ENCODE measurements around the gene LOXL3.

Gene LOXL3

DNA sequence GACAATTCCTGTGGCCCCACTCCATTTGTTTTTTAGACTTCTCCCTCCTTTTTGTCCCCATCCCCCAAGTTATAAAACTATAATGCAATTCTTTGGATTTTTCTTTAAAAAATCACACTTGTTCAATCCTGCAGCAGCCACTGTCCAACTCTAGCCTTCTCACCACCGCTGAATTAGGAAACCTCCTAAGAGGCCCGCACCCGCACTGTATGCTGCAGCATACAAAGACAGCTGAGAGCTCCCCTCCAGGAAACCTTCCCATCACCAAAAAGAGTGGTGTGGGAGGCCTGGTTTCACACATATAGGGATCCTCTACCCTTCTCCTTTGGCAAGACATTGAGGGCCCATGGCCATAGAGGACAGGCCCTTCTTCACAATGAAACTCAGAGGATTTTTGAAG lies 49.2 kb downstream of the LOXL3 start:
- DNase-seq: no peak

DNA sequence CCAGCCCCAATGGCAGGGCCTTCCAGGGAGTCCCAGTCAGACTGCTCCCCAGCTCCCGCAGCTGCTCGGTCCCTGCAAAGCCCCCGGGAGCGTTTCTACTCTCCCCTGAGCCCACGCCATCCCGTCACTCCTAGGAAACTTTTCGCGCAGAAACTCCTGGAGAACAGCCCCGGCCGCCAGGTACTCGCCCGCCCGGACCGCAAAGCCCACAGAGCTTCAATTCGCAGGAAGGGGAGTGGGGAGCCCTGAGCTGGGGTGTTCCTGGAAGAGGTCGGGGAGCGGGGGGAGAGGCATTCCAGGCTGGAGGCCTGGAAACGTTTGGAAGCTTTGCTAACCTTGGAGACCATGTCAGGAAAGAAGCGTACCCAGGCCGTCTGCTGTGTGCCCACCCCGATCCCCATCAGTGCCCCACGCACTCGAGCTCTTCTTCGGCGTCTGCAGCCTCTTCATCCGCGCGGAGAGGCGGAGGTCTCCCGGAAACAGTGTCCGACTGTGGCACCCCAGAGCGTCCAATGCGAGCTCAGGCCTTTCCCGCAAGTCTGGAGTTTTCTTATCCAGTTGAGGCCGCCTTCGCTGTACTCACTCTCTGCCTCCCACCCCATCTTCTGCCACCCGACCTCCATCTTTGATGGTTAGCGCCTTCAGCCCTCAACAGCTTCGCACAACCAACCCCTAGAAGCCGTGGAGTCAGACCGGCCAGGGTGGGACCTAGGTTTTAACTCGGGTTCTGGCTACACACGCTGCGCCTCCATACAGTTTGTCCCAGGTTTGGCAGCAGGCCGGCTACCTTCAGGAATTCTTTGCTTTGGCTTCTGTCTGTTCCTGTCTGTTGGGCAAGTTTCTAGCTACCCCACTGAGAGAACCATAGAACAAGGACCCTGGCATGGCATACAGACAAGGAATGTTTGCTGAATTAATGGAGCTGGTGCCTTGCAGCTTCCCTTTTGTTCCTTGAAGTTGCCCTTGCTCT lies 50.0 kb downstream of the LOXL3 start:
- DNase-seq: no peak

DNA sequence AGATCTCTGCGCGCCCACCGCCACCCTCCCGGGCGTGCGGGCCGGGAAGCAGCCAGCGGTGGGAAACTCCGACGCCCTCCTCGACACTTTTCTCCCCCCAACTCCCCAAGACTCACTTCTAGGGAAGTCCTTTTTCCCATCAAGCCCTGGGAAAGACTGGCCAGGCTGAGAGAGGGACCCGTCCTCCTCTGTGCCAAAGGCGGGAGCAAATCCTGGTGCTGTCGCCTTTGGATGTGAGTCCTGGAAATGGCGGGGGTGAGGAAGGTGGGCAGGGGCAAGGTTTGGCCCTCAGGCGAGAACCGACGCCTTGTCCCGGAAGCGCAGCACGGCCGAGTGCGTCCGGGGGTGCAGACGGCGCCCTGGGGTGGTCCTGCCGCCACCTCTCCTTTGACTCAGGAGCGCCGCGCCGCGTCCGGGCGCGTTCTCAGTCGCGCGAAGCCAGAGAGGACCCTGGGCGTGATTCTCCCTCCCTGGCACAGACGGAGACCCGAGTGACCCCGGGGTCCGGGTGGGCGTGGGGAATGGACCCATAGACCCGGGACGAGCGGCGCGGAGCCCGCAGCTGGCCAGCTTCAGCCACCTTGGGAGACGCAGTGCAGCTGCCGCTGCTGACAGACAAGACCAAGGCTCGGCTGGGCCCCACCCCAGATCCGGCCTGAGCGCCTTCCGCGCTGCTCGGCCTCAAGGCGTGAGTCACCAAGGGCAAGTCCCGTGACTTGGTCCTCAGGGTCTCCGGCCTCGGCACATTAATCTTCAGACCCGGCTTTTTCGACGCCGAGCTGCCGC lies 50.8 kb downstream of the LOXL3 start:
- peak; percentile 46 for DNase-seq

DNA sequence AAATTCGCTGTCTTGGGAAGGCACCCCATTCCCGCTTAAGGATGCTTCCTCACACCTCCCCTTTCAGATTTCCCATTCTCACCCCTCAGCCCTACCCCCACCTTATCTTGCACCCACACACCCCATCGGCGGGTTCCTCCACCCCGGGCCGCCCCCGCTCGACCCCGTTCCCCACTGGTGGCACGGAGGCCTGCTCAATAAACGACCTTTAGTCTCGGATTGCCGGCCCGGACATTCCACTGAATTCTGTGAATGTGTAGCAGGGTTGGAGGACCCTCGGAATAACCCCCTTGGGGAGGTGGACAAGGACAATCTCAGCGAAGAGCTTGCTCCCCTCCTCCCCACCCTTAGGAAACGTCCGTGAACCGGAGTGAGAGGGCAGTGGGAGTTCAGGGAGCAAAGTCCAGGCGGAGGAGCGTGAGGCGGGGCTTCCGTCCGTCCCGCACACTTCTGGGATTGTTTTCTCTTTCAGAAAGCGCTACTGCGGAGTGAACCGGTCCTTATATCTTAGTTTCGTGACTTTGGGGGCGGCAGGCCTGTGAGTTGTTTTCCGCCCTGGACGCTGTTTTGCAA lies 51.5 kb downstream of the LOXL3 start:
- DNase-seq: no peak

DNA sequence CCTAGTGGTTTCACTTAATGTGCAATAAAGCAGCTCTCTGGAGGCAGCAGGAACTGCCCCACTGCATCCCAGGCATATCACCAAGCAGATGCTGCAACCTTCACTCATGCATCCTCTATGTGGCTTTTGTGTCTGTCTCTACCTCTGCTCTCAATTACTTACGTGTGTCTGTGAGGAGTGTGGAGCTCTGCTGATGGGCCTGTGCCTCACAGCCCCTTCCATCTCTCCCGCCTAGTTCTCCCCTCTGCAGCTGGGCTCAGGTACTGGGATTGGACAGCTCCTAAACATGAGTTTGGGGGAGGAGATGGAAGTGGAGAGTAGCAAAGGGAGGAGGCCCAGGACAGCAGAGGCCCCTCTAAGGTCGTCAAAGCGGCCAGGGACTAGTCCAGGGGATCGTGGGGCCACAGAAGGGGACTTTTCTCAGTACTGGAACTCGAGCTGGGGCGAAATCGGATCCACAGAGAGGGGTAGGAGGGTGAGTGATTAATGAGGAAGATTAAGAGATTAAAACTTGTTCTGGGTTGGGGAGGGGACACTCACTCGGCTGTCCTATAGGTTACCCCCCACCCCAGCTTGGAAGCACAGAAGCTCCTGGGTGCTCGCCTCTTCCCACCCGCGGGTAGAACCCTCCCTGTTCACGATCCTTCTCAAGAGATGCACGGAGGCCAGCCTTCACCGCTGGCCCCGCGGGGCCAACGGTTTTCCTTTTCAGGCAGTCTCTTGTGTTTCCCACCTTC lies 52.2 kb downstream of the LOXL3 start:
- DNase-seq: no peak

DNA sequence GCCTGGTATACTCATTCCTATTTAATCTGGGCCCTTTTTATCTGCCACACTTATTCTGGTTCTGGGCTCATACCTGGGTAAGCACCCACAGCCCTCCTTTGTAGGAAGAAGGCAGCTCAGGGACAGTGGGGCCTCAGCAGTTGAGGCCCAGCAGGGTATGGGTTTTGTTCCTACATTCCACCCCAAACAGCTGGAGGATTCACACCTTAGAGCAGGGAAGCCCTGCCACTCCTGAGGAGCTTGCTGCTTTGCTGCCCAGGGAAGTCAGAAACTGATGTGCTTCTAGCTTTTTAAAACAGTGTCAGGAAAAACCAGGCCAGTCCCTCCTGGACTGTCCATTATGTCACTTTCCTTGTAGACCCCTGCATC lies 53.2 kb downstream of the LOXL3 start:
- DNase-seq: no peak

DNA sequence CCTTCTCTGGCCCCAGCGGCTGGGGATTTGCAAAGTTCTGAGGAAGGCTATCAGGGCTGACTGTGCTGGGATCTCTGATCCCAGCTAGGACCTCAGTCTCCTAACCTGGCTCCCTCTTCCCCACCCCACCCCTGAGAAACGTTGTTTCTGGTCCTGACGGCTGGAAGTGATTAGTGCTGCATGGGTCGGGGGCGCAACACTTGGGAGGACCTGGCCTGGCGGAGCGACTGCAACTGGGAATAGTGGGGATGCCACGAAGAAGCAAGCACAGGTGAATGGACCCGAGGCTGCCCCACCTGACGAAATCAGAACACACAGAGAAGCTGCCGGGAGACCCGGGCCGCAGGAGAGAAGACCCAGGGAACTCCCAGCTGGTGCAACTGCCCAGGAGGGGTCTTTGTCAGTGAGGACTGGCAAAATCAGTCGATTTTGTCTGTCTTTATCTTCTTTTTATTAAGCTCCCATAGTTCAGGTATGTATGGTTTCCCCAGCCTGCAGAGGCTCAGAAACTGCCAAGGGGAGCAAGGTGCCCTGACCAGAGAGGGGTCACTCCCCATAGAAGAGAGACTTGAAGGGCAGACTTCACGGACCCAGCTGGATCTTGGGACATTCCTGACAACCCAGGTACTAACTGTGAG lies 53.7 kb downstream of the LOXL3 start:
- no peak for DNase-seq

DNA sequence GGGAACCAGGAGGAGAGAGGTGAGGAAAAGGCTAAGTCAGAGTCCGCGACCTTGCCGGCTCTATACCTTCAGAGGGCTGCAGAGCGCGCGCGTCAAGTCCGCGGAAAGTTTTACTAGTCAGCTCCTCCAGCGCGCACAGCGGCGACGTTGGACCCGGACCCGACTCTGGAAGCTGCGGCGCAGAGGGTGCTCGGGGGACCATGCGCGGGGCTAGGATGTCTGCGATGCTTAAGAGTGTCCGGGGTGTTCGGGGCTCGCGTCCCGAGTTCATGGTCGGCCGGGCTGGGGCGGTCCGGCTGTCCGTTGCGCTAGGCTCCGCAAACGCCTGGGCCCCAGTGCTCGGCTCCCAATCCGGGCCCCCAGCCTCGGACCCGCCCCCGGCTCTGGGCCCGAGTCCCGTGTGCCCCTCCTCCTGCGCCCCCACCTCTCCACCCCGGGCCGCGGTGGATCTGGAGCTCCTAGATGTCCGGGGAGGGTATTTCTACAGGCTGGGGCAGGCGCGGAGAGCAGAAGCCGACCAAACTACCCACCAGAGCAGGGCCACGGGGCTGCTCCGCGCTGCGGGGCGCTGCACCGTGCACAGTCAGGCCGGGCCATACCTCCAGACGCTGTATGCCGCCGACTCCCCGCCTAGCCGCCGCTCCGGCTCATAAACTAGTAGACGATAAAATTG lies 54.3 kb downstream of the LOXL3 start, which contains the start of gene LBX2:
TSS of gene LBX2 (minus strand) at position 337 of the 673 bp plus-strand sequence. CDS start at position 271, 66 bp downstream.
- DNase-seq: no peak

DNA sequence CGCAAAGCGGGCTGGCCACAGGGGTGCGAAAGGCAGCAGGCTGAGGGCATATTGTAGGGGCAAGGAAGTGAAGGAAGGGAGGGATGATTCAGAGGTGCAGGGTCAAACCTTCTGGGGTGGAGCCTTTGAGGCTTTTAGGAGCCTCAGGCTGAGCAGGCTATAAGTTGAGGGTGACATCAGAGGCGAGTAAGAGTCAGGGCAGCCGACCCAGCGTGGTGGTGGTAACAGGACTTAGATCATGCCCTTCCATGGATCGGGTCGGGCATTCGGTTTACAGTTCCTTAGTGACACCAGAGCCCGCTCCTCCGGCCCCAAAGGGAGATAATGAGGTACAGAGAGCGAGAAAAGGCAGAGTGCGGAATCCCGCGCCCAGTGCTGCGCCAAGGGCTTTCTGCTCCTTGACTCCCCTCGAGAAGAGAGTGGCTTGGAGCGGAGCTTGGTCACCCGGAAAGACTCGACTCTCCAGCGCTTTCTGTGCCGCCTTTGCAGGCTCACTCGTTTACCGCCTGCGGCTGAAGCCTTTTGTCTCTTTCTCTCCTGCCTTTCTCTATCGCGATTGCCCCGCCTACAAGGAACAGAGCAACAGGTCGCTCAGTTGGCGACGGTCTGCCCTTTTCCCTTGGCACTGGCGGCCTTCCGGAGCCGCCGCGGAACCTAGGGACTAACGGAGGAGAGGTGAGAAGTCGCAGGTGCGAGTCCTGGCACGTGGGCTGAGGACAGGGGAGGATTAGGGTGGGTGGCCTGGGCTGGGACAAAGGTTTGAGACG lies 55.1 kb downstream of the LOXL3 start:
- no peak for DNase-seq

DNA sequence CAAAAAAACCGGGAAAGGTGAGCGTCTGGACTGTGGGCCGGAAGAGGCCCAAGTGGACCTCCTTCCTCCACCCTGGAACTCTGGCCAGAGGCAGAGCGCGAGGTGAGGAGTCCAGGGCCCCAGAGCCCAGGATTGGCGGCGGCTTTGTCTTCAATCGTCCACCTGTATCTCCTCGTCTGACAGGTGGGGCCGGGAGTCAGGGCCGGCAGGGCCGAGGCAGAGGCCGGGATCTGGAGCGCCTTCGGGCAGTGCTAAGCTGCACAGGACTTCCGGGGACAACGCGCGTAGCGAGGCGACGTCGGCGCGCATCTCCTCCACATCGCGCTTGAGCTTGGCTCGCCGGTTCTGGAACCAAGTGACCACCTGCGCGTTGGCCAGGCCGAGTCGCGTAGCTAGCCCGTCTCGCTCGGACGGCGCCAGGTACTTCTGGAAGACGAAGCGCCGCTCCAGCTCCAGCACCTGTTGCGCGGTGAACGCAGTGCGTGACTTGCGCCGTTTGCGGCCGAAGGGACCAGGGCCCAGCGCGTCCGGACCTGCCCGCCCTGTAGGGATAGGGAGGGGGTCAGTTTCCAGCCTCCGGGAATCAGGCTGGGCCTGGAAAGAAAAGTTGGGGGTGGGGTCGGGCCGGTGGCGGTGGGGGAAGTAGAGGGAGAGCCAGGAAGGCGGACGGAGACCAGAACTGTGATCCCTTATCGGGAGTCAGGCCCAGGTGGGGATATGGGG lies 55.8 kb downstream of the LOXL3 start:
- DNase-seq: peak; percentile 27

DNA sequence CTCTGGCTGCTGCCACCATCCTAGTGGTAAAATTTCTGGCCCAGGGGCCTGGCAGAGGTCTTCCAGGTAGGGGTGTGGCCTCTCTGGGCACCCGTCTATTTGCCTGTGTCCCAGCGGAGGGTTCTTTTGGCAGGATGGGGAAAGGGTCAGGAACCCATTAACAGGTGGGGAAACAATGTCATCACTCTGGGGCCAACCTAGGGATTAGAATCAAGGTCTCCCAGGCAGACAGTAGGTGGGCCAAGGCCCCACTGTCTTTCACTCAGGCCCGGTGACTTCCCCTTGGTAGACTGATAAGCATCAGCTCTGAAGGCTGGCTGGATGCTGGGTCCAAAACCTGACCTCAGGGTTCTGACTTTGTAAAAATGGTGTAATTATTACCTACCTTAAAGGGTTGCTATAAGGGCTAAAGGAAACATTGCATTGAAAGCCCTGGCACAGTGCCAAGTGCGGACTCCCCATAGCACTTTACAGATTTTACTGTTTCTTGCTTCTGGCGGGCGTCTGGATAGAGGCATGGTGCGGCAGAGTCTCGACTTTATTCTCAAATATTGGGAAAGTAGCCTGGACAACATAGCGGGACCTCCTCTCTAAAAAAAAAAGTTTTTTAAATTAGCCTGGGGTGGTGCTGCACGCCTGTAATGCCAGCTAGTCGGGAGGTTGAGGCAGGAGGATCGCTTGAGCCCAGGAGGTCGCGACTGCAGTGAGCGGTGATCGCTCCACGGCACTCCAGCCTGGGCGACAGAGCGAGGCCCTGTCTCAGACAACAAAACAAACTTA lies 56.6 kb downstream of the LOXL3 start:
- DNase-seq: no peak

DNA sequence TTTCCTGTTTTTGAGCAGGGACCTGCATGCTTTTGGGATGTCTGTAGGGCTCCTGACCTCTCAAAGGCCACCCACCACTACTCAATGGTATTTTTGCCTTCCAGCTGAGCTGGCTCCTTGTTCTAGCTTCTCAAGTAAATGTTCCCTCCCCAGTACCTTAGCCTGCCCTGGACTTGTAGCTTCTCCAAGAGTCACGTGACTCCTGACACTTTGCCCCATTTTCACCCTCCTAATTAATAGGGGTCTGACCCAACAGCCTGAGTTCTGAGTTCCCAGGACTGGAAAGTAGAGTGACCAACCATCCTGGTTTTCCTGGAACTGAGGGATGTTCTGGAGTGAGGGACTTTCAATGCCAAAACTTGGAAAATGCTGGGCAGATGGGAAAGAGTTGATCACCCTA lies 58.3 kb downstream of the LOXL3 start:
- DNase-seq: no peak

DNA sequence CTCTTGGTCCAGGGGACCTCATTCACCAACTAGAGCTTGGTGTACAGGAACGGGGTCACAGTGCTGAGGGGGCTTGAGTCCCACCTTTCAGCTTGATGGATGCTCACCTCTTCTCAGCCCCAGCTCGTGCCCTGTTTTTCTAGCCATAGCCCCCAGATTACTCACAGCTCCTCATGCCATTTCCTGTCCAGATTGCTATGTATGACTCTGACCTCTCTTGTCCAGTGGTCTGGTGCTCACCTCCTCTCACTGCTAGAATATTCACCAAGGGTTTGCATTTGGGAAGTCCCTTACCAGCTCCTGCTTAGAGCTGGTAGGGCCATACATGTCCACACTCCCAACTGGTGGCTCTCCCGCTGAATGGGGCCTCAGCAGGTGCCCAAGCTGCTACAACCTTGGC lies 60.2 kb downstream of the LOXL3 start:
- no peak for DNase-seq

DNA sequence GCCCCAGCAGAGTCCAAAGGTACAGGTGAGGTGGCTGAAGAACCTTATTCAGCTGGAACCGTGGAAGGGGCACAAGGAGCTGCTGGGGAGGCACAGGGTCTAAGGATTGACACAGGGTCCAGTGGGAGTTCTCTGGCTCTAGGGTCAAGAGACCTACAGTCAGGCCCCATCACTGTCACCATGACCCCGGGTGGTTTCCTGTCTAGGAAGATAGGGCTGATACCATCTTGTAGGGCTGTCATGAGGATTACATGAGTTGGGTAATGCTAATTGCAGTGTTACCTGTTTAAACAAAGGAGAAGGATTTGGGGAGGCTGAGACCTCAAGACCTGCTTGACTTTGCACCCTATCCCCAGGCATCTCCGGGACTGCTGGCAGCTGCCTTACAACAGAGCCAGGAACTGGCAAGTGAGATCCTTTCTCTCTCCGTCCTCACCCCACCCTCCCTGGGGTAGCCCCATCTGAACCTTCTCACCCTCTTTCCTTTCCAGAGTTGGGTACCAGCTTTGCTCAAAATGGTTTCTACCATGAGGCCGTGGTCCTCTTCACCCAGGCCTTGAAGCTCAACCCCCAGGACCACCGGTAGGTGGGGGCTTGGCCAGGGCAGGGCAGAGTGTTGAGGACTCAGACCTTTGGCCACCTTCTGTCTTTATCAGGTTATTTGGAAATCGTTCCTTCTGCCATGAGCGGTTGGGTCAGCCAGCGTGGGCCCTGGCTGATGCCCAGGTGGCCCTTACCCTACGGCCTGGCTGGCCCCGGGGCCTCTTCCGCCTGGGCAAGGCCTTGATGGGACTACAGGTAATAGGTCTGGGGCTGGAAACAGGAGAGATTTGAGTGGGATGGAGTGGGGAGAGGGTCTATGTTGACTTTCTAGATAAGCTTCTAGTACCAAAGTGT lies 61.8 kb downstream of the LOXL3 start:
- no peak for DNase-seq

DNA sequence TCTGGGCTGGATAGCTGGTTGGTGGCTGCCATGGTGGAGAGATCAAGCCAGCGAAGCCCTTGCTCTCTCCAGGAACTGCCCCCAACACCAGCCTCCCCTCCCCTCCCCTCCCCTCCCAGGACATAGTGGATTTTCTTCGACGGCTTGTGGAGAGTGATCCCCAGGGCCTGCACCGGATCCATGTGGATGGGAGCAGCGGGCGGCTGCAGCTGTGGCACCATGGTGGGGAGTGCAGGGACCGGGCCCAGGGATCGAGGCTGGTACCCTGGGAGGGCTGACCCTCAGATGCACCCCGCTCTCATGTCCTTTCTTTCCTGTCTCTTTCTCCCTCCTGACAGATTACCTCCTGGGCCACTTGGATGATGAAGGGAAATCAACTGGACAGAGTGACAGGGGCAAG lies 63.8 kb downstream of the LOXL3 start:
- no peak for DNase-seq

DNA sequence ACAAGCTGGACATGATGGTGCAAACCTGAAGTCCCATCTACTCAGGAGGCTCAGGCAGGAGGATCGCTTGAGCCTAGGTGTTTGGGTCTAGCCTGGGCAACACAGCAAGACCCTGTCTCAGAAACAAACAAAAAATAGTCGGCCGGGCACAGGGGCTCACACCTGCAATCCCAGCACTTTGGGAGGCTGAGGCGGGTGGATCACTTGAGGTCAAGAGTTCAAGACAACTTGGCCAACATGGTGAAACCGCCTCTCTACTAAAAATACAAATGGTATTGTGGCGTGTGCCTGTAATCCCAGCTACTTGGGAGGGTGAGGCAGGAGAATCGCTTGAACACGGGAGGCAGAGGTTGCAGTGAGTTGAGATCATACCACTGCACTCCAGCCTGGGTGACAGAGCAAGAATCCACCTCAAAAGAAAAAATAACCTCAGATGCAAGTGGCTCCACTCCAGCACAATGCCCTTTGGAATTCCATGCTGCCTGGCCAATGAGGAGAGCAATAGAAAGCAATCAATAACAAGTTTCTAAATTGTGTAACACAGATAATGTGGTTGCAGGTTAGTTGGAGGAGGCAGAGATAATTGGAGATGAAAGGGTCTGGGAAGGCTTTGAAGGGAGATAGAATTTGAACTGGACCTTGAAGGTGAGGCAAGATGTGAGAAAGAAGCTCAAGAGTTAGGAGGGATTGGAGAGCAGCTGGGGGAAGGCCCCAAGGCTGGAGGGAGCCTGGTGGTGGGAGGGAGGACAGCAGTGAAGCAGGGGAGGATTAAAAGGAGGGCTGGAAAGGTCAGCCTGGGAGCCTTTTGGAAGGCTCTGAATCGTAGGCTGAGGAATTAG lies 64.9 kb downstream of the LOXL3 start:
- DNase-seq: no peak

DNA sequence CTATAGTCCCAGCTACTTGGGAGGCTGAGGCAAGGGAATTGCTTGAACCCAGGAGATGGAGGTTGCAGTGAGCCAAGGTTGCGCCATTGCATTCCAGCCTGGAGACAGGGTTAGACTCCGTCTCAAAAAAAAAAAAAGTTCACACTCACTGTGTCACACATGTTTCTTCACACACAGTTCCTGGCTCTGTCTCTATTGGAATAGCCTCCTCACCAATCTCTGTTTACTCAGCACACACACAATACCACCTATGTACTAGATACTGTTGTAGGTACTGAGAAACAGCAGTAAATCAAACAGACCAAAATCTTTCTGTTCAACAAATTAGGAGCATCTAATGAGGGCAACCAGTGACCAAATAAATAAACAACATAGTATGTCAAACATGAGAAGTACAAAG lies 67.6 kb downstream of the LOXL3 start:
- DNase-seq: no peak
